ENCODE measurements around the gene CPN1.
A peak's percentile ranks its signal among the peaks of the same experiment; 100 is the strongest.
"Not testable (repeated sequence)": the region's sequence is repeated elsewhere in the genome, so short reads cannot be mapped to it uniquely, and the experiment has no call there.

The CPN1 gene

GRCh38 chr10:100103581-100103980 is 21.9 kb upstream of the CPN1 start:
- no peak overlapping the region for H3K4me3 ChIP-seq (ENCODE audit: low read length)
- DNase-seq (ENCODE audit: low read depth): peak; percentile 58
- TF ChIP-seq CTCF (IDR thresholded peaks at IDR 0.05; ENCODE audit: insufficient read depth, low read depth, low read length, missing control alignments): no peak

GRCh38 chr10:100101192-100102076 is 19.8 kb upstream of the CPN1 start:
- no peak overlapping the region for H3K4me3 ChIP-seq (ENCODE audit: low read length)
- no peak for TF ChIP-seq CTCF (IDR thresholded peaks at IDR 0.05; ENCODE audit: insufficient read depth, low read depth, low read length, missing control alignments)

GRCh38 chr10:100100651-100101184 is 19.0 kb upstream of the CPN1 start:
- TF ChIP-seq CTCF (IDR thresholded peaks at IDR 0.05; ENCODE audit: insufficient read depth, low read depth, low read length, missing control alignments): peak; percentile 37
- peak; percentile 58 for DNase-seq (ENCODE audit: low read depth)
- H3K4me3 ChIP-seq (ENCODE audit: low read length): no peak overlapping the region

More at GRCh38 chr10:100101192-100102076, 19.8 kb upstream of the CPN1 start:
- peak; percentile 61 for DNase-seq (ENCODE audit: low read depth)

- DNase-seq (ENCODE audit: low read depth): no peak
- no peak overlapping the region for H3K4me3 ChIP-seq (ENCODE audit: low read length)
- no peak for TF ChIP-seq CTCF (IDR thresholded peaks at IDR 0.05; ENCODE audit: insufficient read depth, low read depth, low read length, missing control alignments)
Observed at GRCh38 chr10:100089241-100089640, 7.6 kb upstream of the CPN1 start.

- not testable (repeated sequence) for DNase-seq (ENCODE audit: low read depth); H3K4me3 ChIP-seq (ENCODE audit: low read length)
Observed at GRCh38 chr10:100086708-100087107, 5.0 kb upstream of the CPN1 start.

GRCh38 chr10:100085596-100085995 is 3.9 kb upstream of the CPN1 start:
- no peak overlapping the region for H3K4me3 ChIP-seq (ENCODE audit: low read length)
- no peak for DNase-seq (ENCODE audit: low read depth)
- no peak for TF ChIP-seq CTCF (IDR thresholded peaks at IDR 0.05; ENCODE audit: insufficient read depth, low read depth, low read length, missing control alignments)

GRCh38 chr10:100083623-100084022 is 2.0 kb upstream of the CPN1 start:
- DNase-seq (ENCODE audit: low read depth): no peak
- no peak for TF ChIP-seq CTCF (IDR thresholded peaks at IDR 0.05; ENCODE audit: insufficient read depth, low read depth, low read length, missing control alignments)

GRCh38 chr10:100082276-100082675 is 607 bp upstream of the CPN1 start:
- not testable (repeated sequence) for DNase-seq (ENCODE audit: low read depth); H3K4me3 ChIP-seq (ENCODE audit: low read length)

More at GRCh38 chr10:100083623-100084022, 2.0 kb upstream of the CPN1 start:
- no peak overlapping the region for H3K4me3 ChIP-seq (ENCODE audit: low read length)

All from epithelial cell of esophagus (primary cell).